Measurements from ENCODE around the gene INPP5D.

Gene INPP5D

DNA sequence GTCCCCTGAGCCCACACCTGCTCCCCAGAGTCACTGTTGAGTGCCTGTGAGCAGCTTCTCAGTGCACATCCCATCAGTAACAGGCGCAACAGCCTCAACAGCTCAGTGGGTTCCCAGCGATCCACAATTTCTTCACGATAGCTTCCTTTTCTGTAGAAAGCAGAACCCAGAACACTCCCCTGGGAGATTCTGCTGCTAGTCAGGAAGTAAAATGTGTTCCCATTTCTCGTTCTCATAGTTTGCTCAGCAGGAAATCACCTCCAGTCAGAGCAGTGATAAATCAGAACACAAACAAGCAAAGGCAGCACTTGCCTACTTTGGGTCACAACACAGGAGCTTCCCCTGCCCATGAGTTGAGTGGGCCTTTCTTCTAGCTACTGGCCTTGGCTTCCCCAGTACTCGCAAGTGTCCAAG, 142.4 kb downstream of the INPP5D start:
- no peaks in the 10 kb centered on the region for H3K27me3 Mint-ChIP-seq
- H3K36me3 Mint-ChIP-seq = peaks cover 50 to 64% of the 10 kb centered on the region in 2 donors
- peak overlapping the region; percentile 91 for H3K27ac Mint-ChIP-seq
- ATAC-seq (replicated peaks) (peak; percentile 62 to 66), DNase-seq (peak; percentile 43)
- H3K4me1 Mint-ChIP-seq = peaks cover 34 to 39% of the 10 kb centered on the region in 2 donors
- peaks cover 4% of the 10 kb centered on the region in 2 donors for H3K9me3 Mint-ChIP-seq
- H3K4me3 Mint-ChIP-seq = peak overlapping the region; percentile 22 to 68

DNA sequence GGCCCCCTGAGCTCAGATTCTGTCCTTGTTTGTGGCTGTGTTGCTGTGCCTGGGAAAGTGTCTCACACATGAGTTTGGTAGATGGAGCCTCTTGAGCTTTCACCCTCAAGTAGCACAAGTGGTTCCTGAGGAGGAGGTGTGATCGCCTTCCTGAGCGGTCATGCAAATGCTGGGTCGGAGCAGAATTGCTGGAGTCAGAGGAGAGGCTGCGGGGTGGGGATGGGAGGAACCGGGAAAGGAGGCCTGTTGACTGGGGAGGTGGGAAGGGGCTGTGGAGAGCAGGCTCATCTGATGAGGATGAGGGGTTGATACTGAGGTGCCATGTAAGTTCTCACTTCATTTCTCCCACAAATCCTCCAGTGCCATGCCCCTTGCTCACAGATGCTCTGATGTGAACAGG, 142.9 kb downstream of the INPP5D start:
- Mint-ChIP-seq H3K27ac (peak overlapping the region; percentile 91), H3K4me3 (peak overlapping the region; percentile 49 to 68), H3K4me1 (peaks cover 34 to 44% of the 10 kb centered on the region in 2 donors), H3K9me3 (peaks cover 4% of the 10 kb centered on the region in 2 donors), H3K27me3 (no peaks in the 10 kb centered on the region), H3K36me3 (peaks cover 46 to 63% of the 10 kb centered on the region in 2 donors)
- ATAC-seq (replicated peaks) = no peak
- DNase-seq = no peak

- no peak for DNase-seq
- H3K4me3 Mint-ChIP-seq = no peak overlapping the region
- H3K27me3 Mint-ChIP-seq = no peaks in the 10 kb centered on the region
- H3K4me1 Mint-ChIP-seq = peaks cover 41 to 55% of the 10 kb centered on the region in 2 donors
- peaks cover 47 to 70% of the 10 kb centered on the region in 2 donors for H3K36me3 Mint-ChIP-seq
- peak overlapping the region; percentile 71 for H3K27ac Mint-ChIP-seq
- no peak for ATAC-seq (replicated peaks)
- peaks cover 4% of the 10 kb centered on the region in 2 donors for H3K9me3 Mint-ChIP-seq
Observed at GRCh38 chr2:233204286-233204936, 144.3 kb downstream of the INPP5D start.

GRCh38 chr2:233208382-233209116, 148.4 kb downstream of the INPP5D start:
- Mint-ChIP-seq H3K36me3 (peaks cover 29 to 55% of the 10 kb centered on the region in 2 donors), H3K4me3 (no peak overlapping the region), H3K9me3 (no peaks in the 10 kb centered on the region), H3K27ac (peak overlapping the region; percentile 85), H3K27me3 (no peaks in the 10 kb centered on the region), H3K4me1 (peaks cover 19 to 23% of the 10 kb centered on the region in 2 donors)
- ATAC-seq (replicated peaks) (peak; percentile 21 to 22), DNase-seq (no peak)

GRCh38 chr2:233209117-233209532, 149.0 kb downstream of the INPP5D start:
- H3K27ac Mint-ChIP-seq = peak overlapping the region; percentile 85
- H3K27me3 Mint-ChIP-seq = no peaks in the 10 kb centered on the region
- DNase-seq (no peak), ATAC-seq (replicated peaks) (no peak)
- peaks cover 23 to 52% of the 10 kb centered on the region in 2 donors for H3K36me3 Mint-ChIP-seq
- H3K4me3 Mint-ChIP-seq = no peak overlapping the region
- H3K9me3 Mint-ChIP-seq = no peaks in the 10 kb centered on the region
- peaks cover 20 to 23% of the 10 kb centered on the region in 2 donors for H3K4me1 Mint-ChIP-seq

- peak overlapping the region; percentile 60 for H3K27ac Mint-ChIP-seq
- H3K4me3 Mint-ChIP-seq = no peak overlapping the region
- no peaks in the 10 kb centered on the region for H3K27me3 Mint-ChIP-seq
- peak; percentile 43 to 48 for ATAC-seq (replicated peaks)
- H3K4me1 Mint-ChIP-seq = peaks cover 20 to 23% of the 10 kb centered on the region in 2 donors
- H3K9me3 Mint-ChIP-seq = no peaks in the 10 kb centered on the region
- DNase-seq = no peak
- peaks cover 21 to 47% of the 10 kb centered on the region in 2 donors for H3K36me3 Mint-ChIP-seq
Observed at GRCh38 chr2:233209533-233210171, 149.5 kb downstream of the INPP5D start.

- Mint-ChIP-seq H3K27ac (peak overlapping the region; percentile 68), H3K4me1 (peaks cover 20 to 23% of the 10 kb centered on the region in 2 donors), H3K9me3 (no peaks in the 10 kb centered on the region), H3K4me3 (no peak overlapping the region), H3K27me3 (no peaks in the 10 kb centered on the region), H3K36me3 (peaks cover 19 to 44% of the 10 kb centered on the region in 2 donors)
- ATAC-seq (replicated peaks) (peak in 1 of 2 donors; percentile 9), DNase-seq (no peak)
Observed at GRCh38 chr2:233210281-233210680, 150.1 kb downstream of the INPP5D start.

GRCh38 chr2:233210843-233211547, 150.9 kb downstream of the INPP5D start:
- H3K27ac Mint-ChIP-seq = peak overlapping the region; percentile 68
- no peak overlapping the region for H3K4me3 Mint-ChIP-seq
- ATAC-seq (replicated peaks) = no peak
- no peaks in the 10 kb centered on the region for H3K9me3 Mint-ChIP-seq
- peaks cover 19 to 44% of the 10 kb centered on the region in 2 donors for H3K36me3 Mint-ChIP-seq
- no peaks in the 10 kb centered on the region for H3K27me3 Mint-ChIP-seq
- peaks cover 20 to 23% of the 10 kb centered on the region in 2 donors for H3K4me1 Mint-ChIP-seq
- DNase-seq = no peak

DNA sequence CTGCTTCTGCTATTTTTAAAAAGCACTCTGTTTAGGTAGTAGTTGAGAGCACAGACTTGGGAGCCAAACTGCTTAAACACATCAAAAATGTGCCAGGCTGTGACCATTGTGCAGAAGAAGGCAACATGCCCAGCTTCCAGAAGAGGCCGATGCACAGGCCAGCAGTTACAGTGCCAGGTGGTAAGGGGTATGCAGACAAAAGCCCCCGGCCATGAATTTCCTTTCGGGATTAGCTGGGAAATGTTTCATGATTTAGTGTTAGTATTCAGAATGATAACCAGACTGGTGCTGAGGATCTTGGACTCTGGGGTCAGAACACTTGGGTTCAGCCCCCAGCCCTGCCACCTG, 151.4 kb downstream of the INPP5D start:
- no peak overlapping the region for H3K27ac Mint-ChIP-seq
- peaks cover 20 to 23% of the 10 kb centered on the region in 2 donors for H3K4me1 Mint-ChIP-seq
- peaks cover 18 to 44% of the 10 kb centered on the region in 2 donors for H3K36me3 Mint-ChIP-seq
- no peaks in the 10 kb centered on the region for H3K27me3 Mint-ChIP-seq
- no peak for ATAC-seq (replicated peaks)
- no peaks in the 10 kb centered on the region for H3K9me3 Mint-ChIP-seq
- DNase-seq = no peak
- no peak overlapping the region for H3K4me3 Mint-ChIP-seq

- H3K27ac Mint-ChIP-seq = peak overlapping the region; percentile 48
- H3K27me3 Mint-ChIP-seq = no peaks in the 10 kb centered on the region
- H3K36me3 Mint-ChIP-seq = peaks cover 13 to 35% of the 10 kb centered on the region in 2 donors
- H3K4me3 Mint-ChIP-seq = no peak overlapping the region
- ATAC-seq (replicated peaks) (no peak), DNase-seq (no peak)
- H3K4me1 Mint-ChIP-seq = peaks cover 16 to 18% of the 10 kb centered on the region in 2 donors
- no peaks in the 10 kb centered on the region for H3K9me3 Mint-ChIP-seq
Observed at GRCh38 chr2:233213011-233213410, 152.9 kb downstream of the INPP5D start.

- Mint-ChIP-seq H3K27me3 (no peaks in the 10 kb centered on the region), H3K27ac (no peak overlapping the region), H3K36me3 (peaks cover 9 to 28% of the 10 kb centered on the region in 2 donors), H3K9me3 (no peaks in the 10 kb centered on the region), H3K4me3 (no peak overlapping the region), H3K4me1 (peaks cover 10 to 13% of the 10 kb centered on the region in 2 donors)
- no peak for DNase-seq
- peak in 1 of 2 donors; percentile 18 for ATAC-seq (replicated peaks)
Observed at GRCh38 chr2:233213975-233214374, 153.8 kb downstream of the INPP5D start.

DNA sequence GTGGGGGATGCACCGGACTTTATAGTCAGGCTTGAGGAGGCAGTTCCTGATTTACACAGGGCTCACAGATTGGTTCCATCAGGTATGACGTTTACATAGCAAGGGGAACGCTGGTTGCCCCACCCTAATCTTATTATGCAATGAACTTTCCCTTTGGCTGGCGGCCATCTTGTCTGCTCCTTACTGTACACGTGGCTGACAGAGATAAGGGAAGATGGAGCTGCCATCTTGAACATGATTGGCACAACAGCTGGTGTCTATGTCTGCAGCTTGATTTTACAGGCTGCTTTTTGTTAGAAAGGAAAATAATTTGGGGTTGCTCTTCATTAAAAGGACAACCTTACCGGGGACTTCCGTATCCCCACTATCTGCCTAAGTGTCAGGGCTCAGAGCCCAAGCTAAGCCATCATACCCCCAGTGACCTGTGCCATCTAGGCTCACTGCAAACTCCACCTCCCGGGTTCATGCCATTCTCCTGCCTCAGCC, 157.8 kb downstream of the INPP5D start:
- Mint-ChIP-seq H3K27ac (no peak overlapping the region), H3K4me3 (no peak overlapping the region), H3K27me3 (no peaks in the 10 kb centered on the region), H3K36me3 (peaks cover under 1 to 7% of the 10 kb centered on the region in 2 donors), H3K4me1 (peaks cover 0 to 2% of the 10 kb centered on the region in 2 donors), H3K9me3 (no peaks in the 10 kb centered on the region)
- ATAC-seq (replicated peaks) (no peak), DNase-seq (no peak)

DNA sequence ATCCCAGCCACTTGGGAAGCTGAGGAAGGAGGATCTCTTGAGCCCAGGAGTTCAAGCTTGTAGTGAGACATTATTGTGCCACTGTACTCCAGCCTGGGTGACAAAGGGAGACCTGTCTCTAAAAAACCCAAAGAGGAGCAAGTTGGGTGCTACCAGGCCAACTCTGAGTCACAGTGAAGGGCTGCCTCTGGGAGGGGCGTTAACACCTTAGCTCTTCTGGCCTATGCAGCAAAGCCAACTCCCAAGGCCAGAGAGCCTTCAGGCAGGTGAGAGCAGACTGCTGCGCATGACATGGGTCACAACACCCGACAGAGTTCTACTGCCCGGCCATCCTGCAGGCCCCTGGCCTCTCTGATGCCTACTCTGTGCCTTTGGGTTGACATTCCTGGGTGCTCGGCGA, 158.7 kb downstream of the INPP5D start:
- Mint-ChIP-seq H3K27ac (no peak overlapping the region), H3K9me3 (no peaks in the 10 kb centered on the region), H3K4me1 (peaks cover 2 to 6% of the 10 kb centered on the region in 2 donors), H3K36me3 (no peaks in the 10 kb centered on the region), H3K4me3 (no peak overlapping the region), H3K27me3 (no peaks in the 10 kb centered on the region)
- ATAC-seq (replicated peaks) = no peak
- no peak for DNase-seq

- H3K27ac Mint-ChIP-seq = no peak overlapping the region
- H3K4me1 Mint-ChIP-seq = peaks cover 2 to 7% of the 10 kb centered on the region in 2 donors
- no peak for ATAC-seq (replicated peaks)
- DNase-seq = no peak
- peaks cover 0 to 5% of the 10 kb centered on the region in 2 donors for H3K36me3 Mint-ChIP-seq
- H3K4me3 Mint-ChIP-seq = no peak overlapping the region
- no peaks in the 10 kb centered on the region for H3K27me3 Mint-ChIP-seq
- no peaks in the 10 kb centered on the region for H3K9me3 Mint-ChIP-seq
Observed at GRCh38 chr2:233219848-233220247, 159.7 kb downstream of the INPP5D start.
